DOHH2 (cell line): ENCODE data around the gene AKNA.

Experiments used
- CTCF ChIP-seq: fragments of 200-600 bp; sonication (generic); IDR thresholded peaks from one replicate; pipeline ENCODE4 v1.5.1; 2014; ENCODE audit warnings: antibody characterized with exemption, mild to moderate bottlenecking, low read depth, low read length; ENCODE audit not compliant: poor library complexity, severe bottlenecking
- EZH2phosphoT487 ChIP-seq: fragments of 200-600 bp; sonication (generic); IDR thresholded peaks from 2 replicates; pipeline ENCODE4 v1.6.1; 2017; ENCODE audit warnings: borderline replicate concordance, mild to moderate bottlenecking, antibody characterized with exemption, low read length, moderate library complexity, mixed read lengths

GRCh38 chr9:114395768-114396167, 8.0 kb upstream of the AKNA start:
- TF ChIP-seq CTCF (no peak), EZH2phosphoT487 (no peak)
